Islet of Langerhans (tissue), 1 donor: ENCODE data around the gene ZNF446.
"Not testable (repeated sequence)": the region's sequence is repeated elsewhere in the genome, so short reads cannot be mapped to it uniquely, and the experiment has no call there.

Source experiments
- FAIRE-seq: peaks from one replicate; lab custom pipeline; 2011; peaks lifted over from hg19 to GRCh38; lab: Jason Lieb, UNC

Gene ZNF446

GRCh38 chr19:58500242-58500641 is 24.1 kb downstream of the ZNF446 start:
- no peak for FAIRE-seq

- FAIRE-seq: not testable (repeated sequence)
Observed at GRCh38 chr19:58507602-58508223, 31.6 kb downstream of the ZNF446 start.

DNA sequence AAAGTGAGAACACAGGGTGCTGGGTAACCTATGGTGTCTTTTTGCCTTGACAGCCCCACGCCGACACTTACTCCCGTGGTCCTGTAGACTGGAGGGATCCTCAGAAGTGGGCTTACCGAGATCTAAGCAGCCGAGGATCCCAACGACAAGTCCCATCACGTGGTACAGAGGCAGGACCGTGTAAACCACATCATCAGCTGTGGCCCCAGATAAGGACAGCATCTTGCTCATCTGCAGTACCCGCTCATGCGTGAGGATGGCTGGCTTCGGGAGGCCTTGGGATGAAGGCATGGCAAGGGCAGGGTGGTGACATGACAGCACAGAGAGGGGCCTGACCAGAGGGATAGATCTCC is 33.6 kb downstream of the ZNF446 start:
- no peak for FAIRE-seq

DNA sequence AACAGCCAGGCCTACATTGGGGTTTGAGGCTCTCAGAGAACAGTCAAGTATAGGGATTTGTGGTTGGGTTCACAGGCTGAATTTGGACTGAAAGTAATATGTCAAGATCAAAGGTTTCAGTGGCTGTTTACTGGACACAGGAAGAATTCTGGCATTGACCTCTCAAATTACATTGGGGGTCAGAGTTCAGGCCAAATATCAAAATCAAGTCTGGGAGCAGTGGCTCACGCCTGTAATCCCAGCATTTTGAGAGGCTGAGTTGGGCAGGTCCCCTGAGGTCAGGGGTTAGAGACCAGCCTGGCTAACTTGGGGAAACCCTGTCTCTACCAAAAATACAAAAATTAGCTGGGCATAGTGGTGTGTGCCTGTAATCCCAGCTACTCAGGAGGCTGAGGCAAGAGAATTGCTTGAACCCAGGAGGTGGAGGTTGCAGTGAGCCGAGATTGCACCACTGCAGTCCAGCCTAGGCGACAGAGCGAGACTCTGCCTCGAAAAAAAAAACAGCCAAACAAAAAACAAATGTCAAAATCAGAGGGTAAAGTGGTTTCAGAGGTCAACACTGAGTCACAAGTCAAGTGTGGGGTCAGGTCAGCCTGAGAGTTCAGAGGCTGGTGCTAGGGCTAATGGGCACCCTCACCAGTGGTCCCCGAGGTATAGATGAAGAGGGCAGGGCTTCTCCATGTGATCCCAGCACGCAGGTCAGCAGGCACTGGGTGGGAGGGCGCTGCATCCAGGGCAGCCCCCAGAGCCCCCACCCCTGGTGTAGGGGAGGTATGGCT is 34.1 kb downstream of the ZNF446 start:
- no peak for FAIRE-seq

DNA sequence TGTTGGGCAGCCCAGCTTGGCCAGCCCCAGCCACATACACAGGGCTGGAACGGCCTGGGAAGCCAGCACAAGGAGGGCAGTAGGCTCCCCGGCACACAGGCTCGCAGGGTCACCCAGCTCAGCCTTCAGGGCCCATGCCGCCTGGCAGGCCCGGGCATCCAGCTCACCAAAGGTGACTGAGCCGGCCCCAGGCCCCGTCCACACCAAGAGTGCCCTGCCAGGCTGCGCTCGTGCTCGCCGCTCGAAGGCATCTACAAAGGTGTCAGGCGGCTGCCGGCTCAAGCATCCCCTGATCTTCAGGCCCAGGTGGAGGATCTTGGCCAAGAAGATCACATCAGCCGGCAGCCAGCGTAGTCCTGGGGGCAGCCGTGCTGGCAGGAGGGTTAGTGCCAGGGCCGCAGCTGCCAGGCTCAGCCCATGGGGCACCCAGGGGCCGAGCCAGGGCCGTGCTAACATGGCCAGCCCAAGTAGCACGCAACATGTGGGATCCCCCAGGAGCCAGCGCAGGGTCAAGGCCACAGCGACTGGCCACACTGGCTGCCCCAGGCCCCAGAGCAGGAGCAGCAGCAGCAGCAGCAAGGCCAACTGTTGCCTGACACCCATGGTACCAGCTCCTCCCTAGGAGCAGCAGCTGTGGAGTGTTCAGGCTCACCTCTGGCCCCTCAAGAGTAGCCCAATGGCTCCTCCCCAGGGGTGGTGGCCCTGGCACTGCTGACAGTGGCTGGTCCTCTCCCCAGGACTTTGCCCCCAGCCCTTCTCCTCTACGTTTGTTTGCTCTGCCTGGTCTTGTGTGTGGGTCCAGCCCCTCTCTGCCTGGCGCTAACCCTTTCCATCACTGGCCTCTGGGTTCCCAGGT is 35.4 kb downstream of the ZNF446 start, which contains the start of gene SLC27A5:
Gene SLC27A5, minus strand, starts transcription at position 640 of the 856 bp plus-strand sequence. Its CDS starts 37 bp downstream, at position 603.
- no peak for FAIRE-seq

DNA sequence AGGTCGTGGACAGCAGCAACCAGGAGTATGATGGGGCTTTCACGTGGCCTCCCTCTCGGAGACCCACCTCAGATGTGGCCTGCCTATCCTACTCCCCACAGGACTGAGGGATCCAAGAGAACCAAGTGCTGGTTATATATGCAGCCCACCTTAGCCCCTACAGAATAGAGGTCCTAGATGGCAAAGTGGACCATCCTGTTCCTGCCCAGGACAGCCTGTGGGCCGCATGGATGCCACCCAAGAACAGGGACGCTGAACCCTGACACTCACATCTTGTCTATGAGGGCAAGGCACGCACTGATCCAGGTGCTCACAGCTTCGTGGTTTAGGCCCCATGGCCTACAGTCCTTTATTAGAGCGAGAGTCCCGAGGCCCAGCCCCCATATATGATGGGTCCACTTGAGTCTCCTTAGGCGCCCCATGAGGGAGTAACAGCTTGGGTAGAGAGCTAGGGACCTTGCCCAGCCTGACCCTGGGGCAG is 37.1 kb downstream of the ZNF446 start:
- no peak for FAIRE-seq

DNA sequence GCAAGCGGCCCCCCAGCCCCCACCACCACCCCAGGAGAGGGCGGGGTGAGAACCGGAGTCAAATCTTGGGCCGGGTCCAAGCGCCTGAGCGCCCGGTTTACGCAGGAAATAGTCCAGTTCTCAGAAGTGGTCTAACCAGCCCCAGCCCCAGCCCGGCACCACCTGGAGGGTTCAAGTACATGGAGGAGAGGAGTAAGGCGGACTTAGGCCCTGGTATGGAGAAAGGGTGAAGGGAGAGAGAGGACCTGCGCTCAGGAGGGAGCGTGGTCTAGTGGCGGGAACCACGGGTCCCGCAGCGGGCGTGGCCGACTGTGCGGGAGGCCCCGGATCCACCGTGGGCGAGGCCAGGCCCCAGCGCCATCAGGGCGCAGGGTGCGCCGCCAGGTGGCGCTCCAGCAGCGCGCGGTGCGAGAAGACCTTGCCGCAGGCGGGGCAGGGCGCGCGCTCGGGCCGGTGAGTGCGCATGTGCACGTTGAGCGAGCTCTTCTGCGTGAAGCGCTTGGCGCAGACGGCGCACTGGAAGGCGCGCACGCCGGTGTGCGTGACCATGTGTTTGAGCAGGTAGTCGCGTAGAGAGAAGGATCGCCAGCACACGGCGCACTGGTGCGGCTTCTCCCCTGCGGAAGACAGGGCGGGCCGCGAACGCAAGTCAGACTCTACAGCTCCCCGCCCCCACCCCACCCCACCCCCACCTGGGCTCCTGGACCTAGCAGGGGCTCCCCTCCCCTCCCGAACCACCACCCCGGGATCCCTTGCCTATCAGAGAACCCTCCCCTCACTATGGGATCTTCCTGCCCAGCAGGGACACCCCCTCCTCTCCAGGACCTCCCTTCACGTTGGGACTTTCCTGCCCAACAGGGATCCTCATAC is 37.8 kb downstream of the ZNF446 start:
- no peak for FAIRE-seq

DNA sequence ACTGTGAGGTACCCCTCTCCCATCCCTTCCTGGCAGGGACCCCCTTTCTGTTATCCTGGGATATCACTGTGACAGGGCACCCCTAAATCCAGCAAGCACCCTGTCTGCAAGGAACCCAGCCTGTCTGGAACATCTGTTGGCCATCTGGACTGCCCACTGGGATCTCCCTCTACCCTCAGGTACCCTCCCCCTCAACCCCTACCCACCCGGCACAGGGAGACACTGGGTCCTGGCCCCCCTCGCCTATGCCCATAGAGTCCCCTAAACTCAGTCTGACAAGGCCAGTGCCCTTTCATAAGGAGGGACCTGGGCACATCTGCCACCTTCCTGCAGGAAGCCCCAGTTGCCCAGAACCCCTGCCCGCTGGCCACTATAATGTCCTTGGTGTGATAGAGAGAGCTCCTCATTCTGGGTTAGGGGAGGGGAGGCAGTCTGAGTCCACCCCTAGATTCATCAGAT is 38.4 kb downstream of the ZNF446 start:
- FAIRE-seq: no peak

GRCh38 chr19:58515259-58515658 is 39.1 kb downstream of the ZNF446 start:
- no peak for FAIRE-seq

DNA sequence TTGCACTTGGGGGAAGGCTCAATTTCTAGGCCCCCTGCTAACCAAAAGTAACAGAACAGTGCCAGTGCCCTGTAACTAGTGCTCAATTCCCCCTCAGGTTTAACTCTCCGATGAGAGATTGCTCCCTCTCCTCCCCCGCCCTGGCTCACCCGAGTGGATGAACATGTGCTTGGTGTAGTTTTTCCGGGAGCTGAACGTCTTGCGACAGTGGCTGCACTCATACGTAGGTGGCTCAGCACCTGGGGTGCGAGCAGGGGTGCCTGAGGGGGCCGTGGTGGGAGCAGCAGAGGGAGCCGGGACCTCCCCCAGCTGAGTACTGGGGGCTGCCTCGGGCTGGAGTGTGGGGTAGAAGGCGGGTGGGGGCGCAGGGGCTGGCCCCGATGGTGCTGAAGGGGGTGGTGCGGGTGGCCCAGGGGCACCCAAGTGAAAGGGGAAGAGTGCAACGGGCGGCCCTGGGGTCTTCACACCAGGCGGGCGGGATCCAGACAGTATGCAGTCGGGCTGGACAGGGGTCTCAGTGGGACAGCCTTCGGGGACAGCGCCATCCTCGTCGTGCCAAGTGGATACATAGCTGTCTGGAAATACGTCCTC is 40.2 kb downstream of the ZNF446 start:
- no peak for FAIRE-seq

DNA sequence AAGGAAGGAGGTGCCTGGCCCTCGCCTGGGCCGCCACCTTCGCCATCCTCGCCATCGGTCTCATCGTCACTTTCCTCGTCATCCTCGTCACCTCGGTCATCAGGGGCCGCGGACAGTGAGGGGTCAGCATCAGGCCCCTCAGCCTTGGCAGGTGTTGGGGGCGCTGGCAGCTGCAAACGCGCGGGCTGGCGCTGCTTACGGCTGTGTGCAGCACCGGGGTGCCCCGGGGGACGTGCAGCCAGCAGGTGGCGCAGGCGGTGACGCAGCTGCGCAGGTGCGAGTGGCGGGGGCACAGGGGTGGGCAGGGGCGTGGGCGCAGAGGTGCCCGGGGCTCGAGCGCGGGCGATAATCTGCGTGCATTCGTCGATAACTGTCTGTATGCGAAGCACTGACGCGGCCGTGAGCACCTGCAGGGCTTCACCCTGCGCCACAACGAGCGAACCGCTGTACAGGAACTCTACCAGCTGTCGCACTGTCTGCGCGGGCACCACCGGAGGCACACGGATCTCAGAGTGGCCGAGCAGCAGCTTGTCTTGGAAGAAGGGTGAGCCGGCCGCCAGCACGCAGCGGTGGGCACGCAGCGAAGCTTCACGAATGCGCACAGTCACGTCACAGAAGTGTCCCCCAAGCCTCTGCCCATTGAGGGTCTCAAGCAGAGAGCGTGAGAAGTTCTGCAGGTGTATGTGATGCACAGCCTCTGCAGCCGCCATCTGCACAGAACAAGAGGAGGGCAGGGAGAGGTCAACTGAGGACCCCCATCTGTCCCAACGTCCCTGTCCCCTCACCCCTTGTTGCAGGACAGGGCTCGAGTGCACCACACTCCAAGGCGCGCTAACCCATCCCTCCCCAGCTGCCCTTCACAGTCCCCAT is 41.0 kb downstream of the ZNF446 start:
- no peak for FAIRE-seq

- no peak for FAIRE-seq
Observed at GRCh38 chr19:58518256-58519086, 42.3 kb downstream of the ZNF446 start.

DNA sequence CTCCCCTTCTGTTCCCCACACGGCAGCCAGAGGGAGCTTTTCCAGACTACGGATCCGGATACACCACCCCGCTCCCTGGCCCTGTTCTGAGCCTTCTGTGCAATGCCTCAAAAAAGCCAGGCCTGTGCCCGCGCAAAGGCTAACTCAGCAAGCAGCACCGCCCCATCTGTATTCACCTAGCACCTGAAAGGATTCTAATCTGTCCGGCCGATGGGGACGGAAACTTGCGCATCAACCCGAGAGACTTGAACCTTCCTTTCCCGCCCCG is 42.9 kb downstream of the ZNF446 start:
- FAIRE-seq: no peak

DNA sequence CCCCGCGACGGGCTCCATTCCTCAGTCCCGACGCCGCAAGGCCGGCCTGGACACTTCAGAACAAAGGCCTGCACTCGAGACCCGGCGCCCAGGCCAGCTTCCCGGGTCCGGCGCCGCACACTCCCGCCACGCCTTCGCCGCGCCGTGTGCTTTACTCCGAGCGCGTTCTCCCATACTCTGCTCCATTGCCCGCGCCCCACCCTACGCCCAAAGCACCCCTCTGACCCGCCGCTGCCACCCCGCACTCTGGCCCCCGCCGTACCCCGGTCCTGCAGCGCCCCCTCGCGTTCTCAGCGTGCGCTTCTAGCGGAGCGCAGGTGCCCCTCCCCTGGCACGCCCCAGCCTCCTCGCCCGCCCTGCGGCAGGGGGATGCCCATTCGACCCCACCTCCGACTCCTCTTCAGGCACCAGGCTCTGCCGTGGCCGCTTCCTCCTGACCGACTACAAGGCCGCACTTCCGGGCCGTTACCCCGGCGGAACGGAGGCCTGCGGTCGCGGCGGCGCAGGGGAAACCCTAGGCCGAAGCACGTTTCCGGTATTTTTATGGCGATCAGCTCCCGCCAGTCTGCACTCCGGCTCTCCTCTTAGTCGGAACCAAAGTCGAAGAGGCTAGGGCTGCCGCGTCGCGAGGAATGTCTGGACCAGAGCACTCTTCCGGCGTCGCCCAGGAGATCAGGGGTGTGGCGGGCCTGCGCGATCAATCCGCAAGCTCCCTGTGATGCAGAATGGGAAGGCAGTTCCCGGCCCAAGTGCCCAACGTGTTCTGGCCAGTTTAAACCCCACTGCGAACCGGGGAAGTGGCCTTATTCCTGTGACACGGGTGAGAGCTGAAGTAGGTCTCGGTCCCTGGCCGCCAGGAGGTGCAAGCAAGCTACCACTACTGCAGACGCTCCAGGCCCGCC is 43.5 kb downstream of the ZNF446 start, which contains the start of gene ZBTB45:
Gene ZBTB45, minus strand, starts transcription at position 456 of the 902 bp plus-strand sequence. CDS start 2,137 bp downstream, outside the sequence.
- FAIRE-seq: no peak

DNA sequence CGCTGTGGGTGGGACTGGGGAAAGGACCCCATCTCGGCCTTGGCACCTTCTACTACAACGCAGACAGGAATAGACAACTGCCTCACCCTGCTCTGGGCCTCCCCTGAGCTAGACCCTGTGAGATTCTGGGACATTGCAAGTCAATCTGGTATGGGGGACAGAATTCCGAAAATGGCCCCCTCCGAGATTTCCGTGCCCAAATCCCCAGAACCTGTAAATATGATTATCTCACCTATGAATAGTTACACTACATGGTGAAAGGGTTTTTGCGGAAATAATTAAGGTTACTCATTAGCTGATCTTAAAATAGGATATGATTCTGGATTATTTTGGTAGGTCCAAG is 44.1 kb downstream of the ZNF446 start:
- FAIRE-seq: no peak

DNA sequence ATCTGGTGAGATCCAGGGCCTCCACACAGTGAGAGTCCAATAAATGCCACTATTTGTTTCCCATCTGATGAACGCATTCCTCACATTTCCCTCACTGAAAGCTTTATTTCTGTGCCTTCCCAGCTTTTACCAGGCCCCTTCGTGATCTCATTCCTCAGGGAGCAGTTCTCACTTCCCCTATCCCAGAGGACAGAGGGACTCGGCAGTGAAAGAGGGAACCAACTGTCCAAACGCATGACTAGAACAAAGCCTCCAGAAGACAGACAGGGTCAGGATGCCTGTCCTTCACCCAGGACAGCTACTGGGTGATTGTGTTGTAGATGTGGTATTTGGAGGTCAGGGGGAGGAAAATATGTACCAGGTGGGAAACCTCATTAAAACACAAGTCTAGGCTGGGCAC is 45.5 kb downstream of the ZNF446 start:
- no peak for FAIRE-seq

DNA sequence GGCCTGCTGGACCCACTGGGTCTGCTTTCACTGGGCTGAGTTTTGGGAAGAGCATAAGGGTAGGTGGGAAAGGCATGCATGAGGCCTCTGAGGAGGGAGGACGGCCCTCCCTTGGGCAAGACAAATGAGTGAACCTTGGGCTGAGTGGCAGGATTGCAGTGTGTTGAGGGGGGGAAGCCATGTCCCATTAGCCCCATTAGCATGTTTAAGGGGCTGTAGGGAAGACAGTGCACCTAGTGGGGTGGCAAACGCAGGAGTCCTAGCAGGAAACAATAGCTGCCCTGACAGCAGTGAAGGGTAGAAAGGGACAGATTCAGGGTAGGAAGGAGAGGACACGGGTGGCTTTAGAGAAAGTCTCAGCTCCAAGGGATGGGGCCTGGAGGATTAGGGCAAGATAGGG is 46.6 kb downstream of the ZNF446 start:
- no peak for FAIRE-seq

GRCh38 chr19:58529405-58529804 is 53.3 kb downstream of the ZNF446 start:
- no peak for FAIRE-seq
